Neural cell (in vitro differentiated cells): ENCODE data around the gene FCHO2. TPM values are rescaled to one million over a fixed set of nuclear protein-coding genes. Genes with fewer than 3 reads are reported as not detected.
A peak's percentile ranks its signal among the peaks of the same experiment; 100 is the strongest.

Experiments used
- H2AFZ ChIP-seq: fragments of 200-600, 300-800 bp; sonication (generic), shearing (Covaris generic); 2 replicates; pipeline ENCODE4 v1.6.0; 2014; ENCODE audit warnings: low read depth, mild to moderate bottlenecking, antibody characterized with exemption, low read length, moderate library complexity
- H3F3A ChIP-seq: fragments of 200-600 bp; shearing (Covaris generic); 2 replicates; pipeline ENCODE4 v1.6.1; 2016; ENCODE audit warnings: mild to moderate bottlenecking, moderate library complexity, mixed read lengths, antibody characterized with exemption, low read length; ENCODE audit not compliant: insufficient read depth, poor library complexity, severe bottlenecking
- H3K27ac ChIP-seq: fragments of 200-600, 300-800 bp; sonication (generic), shearing (Covaris generic); 2 replicates; pipeline ENCODE4 v1.5.1; 2014; ENCODE audit warnings: mild to moderate bottlenecking, low read length, moderate library complexity
- H3K27me3 ChIP-seq: fragments of 300-800, 200-600 bp; sonication (generic), shearing (Covaris generic); 2 replicates; pipeline ENCODE4 v1.6.0; 2014; ENCODE audit warnings: mild to moderate bottlenecking, low read depth, low read length, moderate library complexity; ENCODE audit not compliant: insufficient read depth
- H3K36me3 ChIP-seq: fragments of 300-800, 200-600 bp; sonication (generic), shearing (Covaris generic); 2 replicates; pipeline ENCODE4 v1.5.1; 2014; ENCODE audit warnings: mild to moderate bottlenecking, antibody characterized with exemption, low read length, moderate library complexity; ENCODE audit not compliant: insufficient read depth
- H3K4me2 ChIP-seq: fragments of 300-800, 200-600 bp; sonication (generic), shearing (Covaris generic); 2 replicates; pipeline ENCODE4 v1.6.0; 2014; ENCODE audit warnings: mild to moderate bottlenecking, low read length
- H3K4me3 ChIP-seq: fragments of 300-800, 200-600 bp; sonication (generic), shearing (Covaris generic); 2 replicates; pipeline ENCODE4 v1.5.1; 2014; ENCODE audit warnings: mild to moderate bottlenecking, low read length, moderate library complexity
- H3K79me2 ChIP-seq: fragments of 200-600 bp; shearing (Covaris generic); replicated peaks from 2 replicates; pipeline ENCODE4 v1.6.0; 2014; ENCODE audit warnings: mild to moderate bottlenecking, low read length, moderate library complexity; ENCODE audit not compliant: insufficient read depth
- H3K9ac ChIP-seq: fragments of 300-800, 200-600 bp; sonication (generic), shearing (Covaris generic); 2 replicates; pipeline ENCODE4 v1.6.1; 2016; ENCODE audit warnings: mild to moderate bottlenecking, low read length, mixed read lengths
- H3K9me2 ChIP-seq: fragments of 200-600 bp; shearing (Covaris generic); 2 replicates; pipeline ENCODE4 v1.6.1; 2016; ENCODE audit warnings: mild to moderate bottlenecking, low read length, mixed read lengths; ENCODE audit not compliant: insufficient read depth
- H3K9me3 ChIP-seq: fragments of 200-600, 300-800 bp; sonication (generic), shearing (Covaris generic); 2 replicates; pipeline ENCODE4 v1.6.1; 2016; ENCODE audit warnings: mild to moderate bottlenecking, mixed run types, low read length, moderate library complexity, mixed read lengths
- H4K20me1 ChIP-seq: fragments of 200-600 bp; shearing (Covaris generic); 2 replicates; pipeline ENCODE4 v1.6.1; 2016; ENCODE audit warnings: mild to moderate bottlenecking, mixed run types; ENCODE audit not compliant: insufficient read depth
- EP300 ChIP-seq: fragments of 450-650 bp; conservative IDR thresholded peaks from 2 replicates; pipeline ENCODE4 v1.6.1; 2014; ENCODE audit warnings: antibody characterized with exemption, mild to moderate bottlenecking, moderate library complexity; ENCODE audit not compliant: poor library complexity, severe bottlenecking
- EZH2 ChIP-seq: fragments of 200-600, 300-800 bp; shearing (Covaris generic), sonication (generic); IDR thresholded peaks from 2 replicates; pipeline ENCODE4 v1.6.1; 2014; ENCODE audit warnings: antibody characterized with exemption, low read length, borderline replicate concordance, mild to moderate bottlenecking; ENCODE audit not compliant: insufficient read depth, poor library complexity, severe bottlenecking
- MXI1 ChIP-seq: fragments of 450-650 bp; conservative IDR thresholded peaks from 2 replicates; pipeline ENCODE4 v1.6.1; 2014; ENCODE audit warnings: antibody characterized with exemption, mild to moderate bottlenecking; ENCODE audit not compliant: poor library complexity, severe bottlenecking
- POLR2AphosphoS5 ChIP-seq: IDR thresholded peaks from 2 replicates; pipeline ENCODE4 v1.6.1; 2012
- RAD21 ChIP-seq: fragments of 450-650 bp; conservative IDR thresholded peaks from 2 replicates; pipeline ENCODE4 v1.6.1; 2014; ENCODE audit warnings: antibody characterized with exemption, mild to moderate bottlenecking, moderate library complexity
- REST ChIP-seq: IDR thresholded peaks from 2 replicates; pipeline ENCODE4 v1.6.1; 2012; ENCODE audit warnings: borderline replicate concordance
- SMC3 ChIP-seq: fragments of 450-650 bp; conservative IDR thresholded peaks from 2 replicates; pipeline ENCODE4 v1.6.1; 2014; ENCODE audit warnings: antibody characterized with exemption, mild to moderate bottlenecking, moderate library complexity; ENCODE audit not compliant: poor library complexity
- TAF1 ChIP-seq: IDR thresholded peaks from 2 replicates; pipeline ENCODE4 v1.6.1; 2012; ENCODE audit warnings: low read depth
- polyA plus RNA-seq: library from polyadenylated mRNA; depleted of rRNA; stranded (reverse); fragments of >200 nt; gene quantifications from 2 replicates; pipeline ENCODE4 v1.2.3, GENCODE V29; 2014
- TF ChIP-seq, protein P1 (sequence below): fragments of 450-650 bp; IDR thresholded peaks from 2 replicates; pipeline ENCODE4 v1.5.1; 2014; ENCODE audit warnings: antibody characterized with exemption, mild to moderate bottlenecking, moderate library complexity; ENCODE audit not compliant: poor library complexity, severe bottlenecking

Gene FCHO2
- polyA plus RNA-seq, 1 donor from 2014 or later = 24.3 TPM

DNA sequence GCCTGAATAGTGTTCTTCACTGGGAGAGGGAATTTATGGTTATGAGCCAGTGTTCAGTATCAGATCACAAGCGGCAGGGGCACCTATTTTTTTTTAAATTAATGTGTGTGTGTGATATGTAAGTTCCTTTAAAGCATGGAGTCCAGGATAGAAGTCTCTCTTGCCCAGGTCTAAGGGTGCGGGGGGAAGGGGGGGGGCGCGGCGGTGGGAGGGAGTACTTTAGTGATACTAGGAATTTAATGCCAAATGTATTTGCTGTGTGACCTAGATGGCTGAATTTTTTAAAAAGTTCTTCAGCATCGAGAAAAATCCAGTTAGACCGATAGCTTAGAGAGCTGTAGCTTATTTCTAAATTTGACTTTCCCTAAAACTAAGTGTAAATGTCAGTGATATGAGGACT is 1.5 kb upstream of the FCHO2 start:
- Histone ChIP-seq H3K9me2 (no peaks in the 10 kb centered on the region), H3F3A (no peaks in the 10 kb centered on the region), H3K4me2 (peak overlapping the region; percentile 1), H3K9ac (no peak overlapping the region), H3K4me3 (peak overlapping the region; percentile 36), H3K9me3 (no peaks in the 10 kb centered on the region), H4K20me1 (no peaks in the 10 kb centered on the region), H3K79me2 (peaks cover 28% of the 10 kb centered on the region), H3K36me3 (no peaks in the 10 kb centered on the region), H2AFZ (no peak overlapping the region), H3K27me3 (no peaks in the 10 kb centered on the region), H3K27ac (peak overlapping the region; percentile 51)
- TF ChIP-seq EZH2 = no peak
- TF ChIP-seq TAF1 = no peak
- TF ChIP-seq MXI1 = no peak
- no peak for TF ChIP-seq REST
- TF ChIP-seq, protein P1, sequence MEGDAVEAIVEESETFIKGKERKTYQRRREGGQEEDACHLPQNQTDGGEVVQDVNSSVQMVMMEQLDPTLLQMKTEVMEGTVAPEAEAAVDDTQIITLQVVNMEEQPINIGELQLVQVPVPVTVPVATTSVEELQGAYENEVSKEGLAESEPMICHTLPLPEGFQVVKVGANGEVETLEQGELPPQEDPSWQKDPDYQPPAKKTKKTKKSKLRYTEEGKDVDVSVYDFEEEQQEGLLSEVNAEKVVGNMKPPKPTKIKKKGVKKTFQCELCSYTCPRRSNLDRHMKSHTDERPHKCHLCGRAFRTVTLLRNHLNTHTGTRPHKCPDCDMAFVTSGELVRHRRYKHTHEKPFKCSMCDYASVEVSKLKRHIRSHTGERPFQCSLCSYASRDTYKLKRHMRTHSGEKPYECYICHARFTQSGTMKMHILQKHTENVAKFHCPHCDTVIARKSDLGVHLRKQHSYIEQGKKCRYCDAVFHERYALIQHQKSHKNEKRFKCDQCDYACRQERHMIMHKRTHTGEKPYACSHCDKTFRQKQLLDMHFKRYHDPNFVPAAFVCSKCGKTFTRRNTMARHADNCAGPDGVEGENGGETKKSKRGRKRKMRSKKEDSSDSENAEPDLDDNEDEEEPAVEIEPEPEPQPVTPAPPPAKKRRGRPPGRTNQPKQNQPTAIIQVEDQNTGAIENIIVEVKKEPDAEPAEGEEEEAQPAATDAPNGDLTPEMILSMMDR = no peak
- no peak for TF ChIP-seq EP300
- no peak for TF ChIP-seq RAD21
- TF ChIP-seq POLR2AphosphoS5 = no peak
- no peak for TF ChIP-seq SMC3

DNA sequence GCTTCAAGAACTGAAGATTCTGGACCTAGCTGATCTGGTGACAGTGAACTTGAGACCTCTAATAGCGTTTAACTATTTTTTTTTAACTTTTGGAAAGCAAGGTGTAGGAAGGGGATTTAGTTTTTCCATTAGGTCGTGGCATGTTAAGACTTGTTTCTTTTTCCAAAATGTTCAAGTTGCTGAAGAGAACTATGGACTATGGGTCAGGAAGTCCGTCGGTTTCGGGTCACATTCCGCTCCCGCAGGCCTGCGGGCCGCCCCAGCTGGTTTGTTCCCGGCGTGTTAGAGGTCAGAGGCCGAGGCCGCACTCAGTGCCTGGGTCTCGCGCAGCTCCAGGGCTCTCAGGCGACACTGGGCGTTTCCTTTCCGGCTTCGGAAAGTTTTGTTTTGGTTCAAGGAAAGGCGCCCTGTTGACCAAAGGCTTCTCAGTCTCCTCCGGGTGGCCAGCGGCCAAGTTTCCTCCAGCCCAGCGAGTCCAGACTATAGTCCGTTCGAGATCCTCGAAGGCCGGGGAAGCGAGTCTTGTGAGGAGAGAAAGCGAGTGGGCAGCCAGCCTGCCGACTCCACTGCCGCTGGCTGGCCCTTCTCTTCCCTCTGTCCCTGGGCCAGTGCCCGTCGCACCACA is 586 bp upstream of the FCHO2 start:
- Histone ChIP-seq H2AFZ (peak overlapping the region; percentile 85), H3K27ac (no peak overlapping the region), H3K9ac (peak overlapping the region; percentile 87), H4K20me1 (no peaks in the 10 kb centered on the region), H3K79me2 (peaks cover 36% of the 10 kb centered on the region), H3K9me3 (no peaks in the 10 kb centered on the region), H3F3A (no peaks in the 10 kb centered on the region), H3K4me2 (peak overlapping the region; percentile 27), H3K27me3 (no peaks in the 10 kb centered on the region), H3K9me2 (no peaks in the 10 kb centered on the region), H3K4me3 (peak overlapping the region; percentile 84), H3K36me3 (no peaks in the 10 kb centered on the region)
- TF ChIP-seq EP300 = no peak
- TF ChIP-seq, protein P1 = no peak
- no peak for TF ChIP-seq EZH2
